ENCODE measurements around the gene RPAIN.

RPAIN gene, protein sequence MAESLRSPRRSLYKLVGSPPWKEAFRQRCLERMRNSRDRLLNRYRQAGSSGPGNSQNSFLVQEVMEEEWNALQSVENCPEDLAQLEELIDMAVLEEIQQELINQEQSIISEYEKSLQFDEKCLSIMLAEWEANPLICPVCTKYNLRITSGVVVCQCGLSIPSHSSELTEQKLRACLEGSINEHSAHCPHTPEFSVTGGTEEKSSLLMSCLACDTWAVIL

DNA sequence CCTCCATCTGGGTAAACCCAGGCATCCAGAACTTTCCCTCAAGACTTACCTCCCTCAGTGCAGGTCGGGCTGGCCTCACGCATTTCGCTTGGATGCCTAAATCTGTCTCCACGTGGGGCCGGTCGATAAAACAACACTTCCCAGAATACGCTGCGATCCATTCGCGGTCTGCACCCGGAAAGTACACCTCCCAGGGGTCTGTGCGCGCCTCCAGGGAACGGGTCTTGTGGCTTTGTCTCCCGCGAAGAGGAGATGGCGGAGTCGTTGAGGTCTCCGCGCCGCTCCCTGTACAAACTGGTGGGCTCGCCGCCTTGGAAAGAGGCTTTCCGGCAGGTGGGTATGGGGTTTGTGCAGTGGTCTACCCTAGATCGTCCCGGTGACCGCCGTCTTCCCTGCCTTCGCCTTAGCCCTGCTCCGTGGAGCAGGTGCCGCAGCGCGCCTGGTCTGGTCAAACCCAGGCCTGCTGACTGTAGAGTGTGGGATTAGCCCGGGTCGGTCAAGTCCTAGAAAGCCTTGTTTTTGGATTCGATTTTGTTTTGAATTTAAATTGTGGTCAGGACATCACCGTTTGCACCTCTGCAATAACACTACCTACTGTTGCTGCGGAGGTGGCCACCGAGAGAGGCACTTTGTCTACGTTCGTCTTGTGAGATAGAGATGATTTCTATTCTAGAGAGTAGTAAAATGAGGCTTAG is at the start of gene RPAIN:
TSS of gene RPAIN (plus strand) at position 224 of the 695 bp plus-strand sequence. CDS start at position 253, 29 bp downstream.
- DNase-seq = peak; percentile 74

DNA sequence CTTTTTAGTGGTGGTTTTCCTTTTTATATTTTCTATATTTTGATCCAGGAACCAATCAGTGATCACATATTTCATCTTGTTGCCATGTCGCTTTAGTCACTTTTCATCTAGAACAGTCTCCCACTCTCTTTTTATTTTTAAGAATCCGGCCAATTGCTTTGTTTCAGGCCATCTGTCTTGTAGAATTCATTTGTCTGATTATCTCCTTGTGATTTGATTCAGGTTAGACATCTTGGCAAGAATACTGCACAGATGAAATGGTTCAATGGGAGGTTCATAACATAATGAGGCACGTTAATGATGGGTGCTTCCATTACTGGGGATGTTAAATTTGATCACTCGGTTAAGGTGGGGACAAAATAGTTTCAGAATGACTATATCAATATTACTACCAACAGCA is 49.6 kb upstream of the RPAIN start:
- no peak for DNase-seq

DNA sequence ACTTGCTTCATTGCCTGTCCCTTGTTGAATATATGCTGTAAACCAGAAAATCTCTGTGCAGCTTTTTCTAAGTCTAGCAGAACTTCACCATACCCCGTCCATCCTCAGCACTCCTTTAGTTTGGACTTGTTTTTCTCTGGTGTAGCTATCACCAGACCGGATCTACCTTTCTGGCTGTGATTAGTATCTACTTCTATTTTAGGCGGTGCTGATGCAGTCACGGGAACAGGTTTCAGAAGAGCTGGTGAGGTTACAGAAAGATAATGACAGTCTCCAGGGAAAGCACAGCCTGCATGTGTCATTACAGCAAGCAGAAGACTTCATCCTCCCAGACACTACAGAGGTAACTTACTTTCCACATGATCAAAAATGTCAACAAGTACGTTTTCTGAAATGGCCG is 46.9 kb upstream of the RPAIN start:
- no peak for DNase-seq

DNA sequence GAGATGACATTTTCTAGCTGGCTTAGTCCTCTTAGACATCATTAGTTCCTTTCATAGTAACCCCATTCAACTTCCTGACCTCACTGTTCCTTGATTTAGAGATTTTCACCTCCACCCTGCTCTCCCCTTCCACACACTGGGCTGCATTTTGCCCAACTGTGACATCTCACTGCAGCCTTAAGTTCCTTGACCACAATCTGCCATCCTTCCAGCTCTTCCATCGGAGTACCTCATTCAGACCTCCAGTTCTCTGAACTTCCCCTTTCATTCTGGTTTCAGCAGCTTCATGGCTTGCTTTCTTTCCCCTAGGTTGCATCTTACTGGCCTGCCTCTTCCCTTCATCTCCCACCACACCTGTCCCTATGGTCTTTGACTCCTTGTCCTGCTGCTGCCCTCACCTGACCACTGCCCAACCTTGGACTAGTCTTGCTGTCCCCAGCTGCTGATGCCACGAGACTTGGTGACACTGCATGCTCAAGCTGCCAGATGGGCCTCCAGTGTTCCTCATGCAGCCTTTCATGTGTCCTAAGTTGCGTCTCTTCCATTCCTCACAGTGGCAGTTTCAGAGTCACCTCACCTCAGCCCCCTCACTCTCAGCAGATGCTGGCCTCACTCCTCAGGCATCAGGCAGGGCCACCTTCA is 41.3 kb upstream of the RPAIN start:
- no peak for DNase-seq

DNA sequence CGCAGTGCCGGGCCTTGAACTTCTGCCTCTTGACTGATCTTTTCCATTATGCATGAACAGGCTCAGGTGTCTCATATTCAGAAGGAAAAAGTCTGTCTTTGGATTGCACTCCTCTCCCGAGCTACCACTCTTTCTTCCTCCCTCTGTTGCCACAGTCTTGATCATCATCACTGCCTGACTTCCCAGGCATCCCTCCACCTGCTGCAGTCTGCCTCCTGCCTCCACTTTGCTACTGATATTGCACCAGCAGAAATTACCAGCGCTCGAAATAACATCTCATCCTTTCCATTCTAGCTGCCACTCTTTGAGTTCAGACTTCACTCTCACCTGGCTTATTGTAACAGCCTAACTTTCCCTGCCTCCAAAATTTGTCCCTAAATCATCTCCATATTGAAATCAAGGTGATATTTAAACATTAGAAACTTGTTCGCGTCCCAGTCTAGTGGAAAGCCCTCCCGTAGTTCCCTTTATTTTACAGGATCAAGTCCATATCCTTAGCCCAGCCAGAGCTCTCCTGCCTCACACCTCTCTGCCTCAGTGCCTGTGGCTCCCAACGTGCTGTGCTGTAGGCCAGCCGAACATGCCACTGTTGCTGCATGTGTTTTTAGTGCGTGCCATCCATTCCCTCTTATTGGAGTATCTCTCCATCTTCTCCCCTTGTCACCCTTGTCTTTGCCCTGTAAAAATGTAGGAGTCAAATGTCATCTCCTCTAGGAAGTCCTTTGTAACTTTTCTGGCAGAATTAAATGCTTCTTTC is 40.5 kb upstream of the RPAIN start:
- DNase-seq = no peak

DNA sequence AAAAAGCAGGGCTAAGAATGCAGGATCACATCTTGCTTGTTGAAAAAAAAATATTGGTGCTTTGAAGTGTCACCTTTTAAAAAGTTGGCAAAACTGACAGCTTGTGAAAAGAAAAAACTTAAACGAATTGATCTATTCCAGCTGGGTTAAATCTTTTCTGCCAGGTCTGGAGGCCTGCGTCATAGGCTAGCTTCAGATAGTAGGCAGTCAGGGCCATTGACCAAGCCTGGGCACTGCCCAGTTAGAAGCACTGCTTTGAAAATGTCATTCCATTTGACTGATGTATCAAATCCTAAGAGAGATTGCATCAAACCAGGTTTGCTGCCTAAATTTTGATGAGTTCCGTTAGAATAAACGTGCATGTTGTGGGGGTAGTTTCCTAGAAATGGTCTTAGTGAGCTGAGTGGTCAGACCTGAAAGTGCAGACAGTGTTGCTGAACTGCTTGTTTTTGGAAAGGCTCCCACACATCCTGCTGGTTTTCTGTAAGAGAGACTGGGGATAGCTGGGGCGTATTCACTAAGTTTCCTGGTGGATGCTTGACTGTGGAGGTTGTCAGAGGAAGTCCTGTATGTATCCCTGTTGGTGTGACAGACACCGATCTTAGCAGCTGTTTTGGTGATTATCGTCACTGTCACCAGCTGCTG is 39.4 kb upstream of the RPAIN start:
- DNase-seq = no peak

DNA sequence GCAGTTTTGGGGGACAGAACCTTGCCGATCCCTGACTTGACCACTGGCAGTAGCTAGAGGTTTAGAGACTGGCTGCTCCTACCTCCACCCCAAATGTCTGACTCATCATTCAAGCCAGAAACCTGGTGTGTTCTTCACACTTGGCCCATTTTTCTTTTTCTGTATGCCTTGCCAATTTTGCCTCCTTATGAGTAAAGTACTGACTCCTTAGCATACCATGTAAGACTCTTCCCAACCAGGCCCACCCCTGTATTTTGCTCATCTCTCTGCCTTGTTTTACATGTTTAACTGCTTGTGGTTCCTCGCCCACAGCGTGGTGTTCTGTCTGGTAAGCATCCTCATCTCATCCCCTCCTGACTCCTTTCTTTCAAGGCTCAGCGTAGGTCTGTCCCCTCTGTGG is 38.4 kb upstream of the RPAIN start:
- no peak for DNase-seq

DNA sequence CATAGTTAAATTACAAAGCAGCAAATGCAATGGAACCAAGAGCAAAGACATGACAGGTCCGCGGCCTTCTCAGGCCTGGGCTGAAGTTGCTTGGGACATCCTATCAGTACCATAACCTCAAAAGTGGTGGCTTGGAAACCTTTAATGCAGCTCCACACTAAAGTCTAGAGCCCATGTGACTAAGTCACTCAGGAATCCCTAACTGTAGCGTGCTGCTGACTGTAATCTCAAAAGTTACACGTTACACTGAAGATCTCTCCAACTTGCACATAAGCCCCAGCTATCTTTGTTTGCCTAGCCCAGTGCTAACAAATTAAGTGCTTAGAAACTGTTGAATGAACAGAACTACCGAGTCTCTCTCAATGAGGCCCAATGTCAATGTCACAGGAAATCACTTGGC is 28.3 kb upstream of the RPAIN start:
- DNase-seq = no peak

DNA sequence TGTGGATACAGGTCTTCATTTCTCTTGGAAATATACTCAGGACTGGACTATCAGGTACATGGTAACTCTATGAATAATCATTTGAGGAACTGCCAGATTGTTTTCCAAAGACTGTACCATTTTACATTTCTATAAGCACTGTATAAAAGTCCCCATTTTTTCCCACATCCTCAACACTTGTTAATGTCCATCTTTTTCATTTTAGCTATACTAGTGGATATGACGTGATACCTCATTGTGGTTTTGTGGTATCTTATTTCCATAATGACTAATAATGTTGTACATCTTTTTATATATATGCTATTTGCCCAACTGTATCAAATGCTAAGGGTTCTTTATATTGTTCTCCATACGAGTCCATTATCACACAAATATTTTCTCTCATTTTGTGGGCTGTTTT is 23.4 kb upstream of the RPAIN start:
- no peak for DNase-seq

DNA sequence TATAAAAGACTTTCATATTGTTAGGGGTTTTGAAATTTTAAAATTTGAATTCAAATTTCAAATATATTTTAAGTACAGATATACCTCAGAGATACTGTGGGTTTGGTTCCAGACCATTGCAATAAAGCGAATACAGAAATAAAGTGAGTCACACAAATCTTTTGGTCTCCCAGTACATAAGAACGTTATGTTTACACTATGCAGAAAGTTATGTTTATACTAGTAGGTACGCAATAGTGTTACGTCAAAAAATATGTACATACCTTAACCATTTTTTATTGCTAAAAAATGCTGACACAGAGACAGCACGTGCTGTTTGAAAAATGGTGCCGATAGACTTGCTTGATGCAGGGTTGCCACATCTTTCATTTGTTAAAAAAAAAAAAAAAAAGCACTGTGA is 20.2 kb upstream of the RPAIN start:
- DNase-seq = no peak

DNA sequence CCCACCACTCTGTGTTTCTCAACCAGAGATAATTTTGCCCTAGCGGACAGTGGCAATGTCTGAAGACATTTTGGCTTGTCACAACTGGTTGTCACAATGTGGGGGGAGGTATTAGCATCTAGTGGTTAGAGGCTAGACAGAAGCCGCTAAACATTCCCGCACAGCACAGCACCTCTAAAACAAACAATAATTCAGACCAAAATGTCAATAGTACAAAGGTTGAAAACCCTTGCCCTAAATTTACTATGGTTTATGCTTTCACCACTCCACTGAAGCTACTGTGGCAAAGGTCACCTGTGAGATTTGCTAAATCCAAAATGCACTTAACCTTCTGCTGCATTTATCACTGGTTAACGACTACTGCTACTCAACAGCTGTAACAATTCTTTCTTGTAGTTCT is 14.6 kb upstream of the RPAIN start:
- no peak for DNase-seq

DNA sequence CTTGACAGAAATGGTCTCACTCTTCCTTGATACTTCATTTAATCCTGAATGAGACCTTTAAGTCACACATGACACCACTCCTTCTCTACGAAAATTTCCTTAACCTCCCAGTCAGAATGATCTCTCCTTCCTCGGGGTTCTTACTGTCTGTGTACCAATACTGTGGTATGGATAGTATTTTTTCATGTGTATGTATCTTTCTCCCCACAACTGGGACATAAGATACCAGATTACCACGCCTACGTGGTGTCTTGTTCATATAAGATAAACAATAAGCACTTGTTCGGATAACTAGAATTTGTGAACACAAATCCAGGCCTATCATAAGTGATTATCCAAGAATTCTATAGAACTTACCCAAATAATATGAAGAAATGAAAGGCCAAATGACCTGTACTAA is 11.8 kb upstream of the RPAIN start:
- no peak for DNase-seq

DNA sequence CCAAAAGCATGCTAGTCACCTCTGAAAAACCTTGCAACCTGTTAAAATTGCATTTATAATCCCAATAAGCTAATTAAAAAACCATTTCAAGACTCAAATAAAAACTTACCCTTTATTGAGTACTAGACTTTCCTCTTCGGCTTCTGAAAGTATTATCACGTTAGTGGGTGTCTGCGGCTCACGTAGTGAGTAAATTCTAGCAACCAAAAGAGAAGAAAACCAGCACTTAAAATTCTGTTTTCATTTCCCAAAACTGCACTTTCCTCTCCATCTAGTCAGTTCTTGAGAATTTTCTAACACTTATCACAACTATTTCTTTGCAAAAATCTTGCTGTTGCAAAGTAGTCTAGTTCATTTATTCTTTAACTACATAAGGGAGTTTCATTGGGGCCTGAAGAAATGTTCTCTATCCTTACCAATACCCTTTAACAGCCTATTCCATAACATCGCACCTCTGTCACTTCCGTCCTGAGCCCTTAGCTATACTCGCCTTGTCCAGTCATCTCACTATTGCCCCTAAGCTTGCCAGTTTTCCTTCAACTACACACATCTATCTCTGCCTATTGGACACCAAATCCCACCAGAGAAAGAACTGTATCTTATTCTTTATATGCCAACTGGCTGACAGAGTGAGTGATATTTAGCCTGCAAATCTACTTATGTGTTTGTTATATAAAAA is 9.2 kb upstream of the RPAIN start:
- no peak for DNase-seq

DNA sequence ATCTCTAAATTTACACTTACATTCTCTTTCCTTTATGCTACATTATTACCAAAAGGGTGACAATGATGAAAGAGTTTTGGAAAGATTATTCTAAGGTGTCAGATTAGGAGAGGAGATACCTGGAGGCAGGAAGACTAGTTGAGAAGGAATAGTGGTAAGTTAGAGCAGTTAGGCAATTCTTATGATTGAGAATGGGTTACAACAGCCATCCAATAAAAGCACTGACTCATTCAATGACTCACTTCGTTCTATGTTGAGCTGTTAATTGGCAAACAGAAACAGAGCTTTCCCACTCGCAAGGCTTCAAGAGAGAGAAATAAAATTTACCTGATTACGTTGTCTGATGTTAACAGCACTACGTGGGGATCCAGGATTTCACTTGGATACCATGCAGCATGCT is 6.3 kb upstream of the RPAIN start:
- DNase-seq = no peak

DNA sequence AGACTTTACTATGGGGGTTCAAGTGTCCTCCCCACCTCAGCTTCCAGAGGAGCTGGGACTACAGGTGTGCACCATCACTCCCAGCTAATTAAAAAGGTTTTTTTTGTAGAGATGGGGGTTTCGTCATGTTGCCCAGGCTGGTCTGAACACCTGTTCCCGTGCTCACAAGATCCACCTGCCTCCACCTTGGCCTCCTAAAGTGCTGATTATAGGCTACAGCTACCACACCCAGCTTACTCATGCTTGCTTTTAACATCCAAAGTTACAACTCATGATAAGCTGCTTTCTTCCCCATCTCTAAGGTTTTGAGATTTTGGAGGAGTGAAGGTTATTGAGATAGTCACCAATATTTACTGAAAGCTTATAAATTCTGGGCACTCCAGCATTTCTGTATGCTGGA is 3.1 kb upstream of the RPAIN start:
- DNase-seq = no peak

DNA sequence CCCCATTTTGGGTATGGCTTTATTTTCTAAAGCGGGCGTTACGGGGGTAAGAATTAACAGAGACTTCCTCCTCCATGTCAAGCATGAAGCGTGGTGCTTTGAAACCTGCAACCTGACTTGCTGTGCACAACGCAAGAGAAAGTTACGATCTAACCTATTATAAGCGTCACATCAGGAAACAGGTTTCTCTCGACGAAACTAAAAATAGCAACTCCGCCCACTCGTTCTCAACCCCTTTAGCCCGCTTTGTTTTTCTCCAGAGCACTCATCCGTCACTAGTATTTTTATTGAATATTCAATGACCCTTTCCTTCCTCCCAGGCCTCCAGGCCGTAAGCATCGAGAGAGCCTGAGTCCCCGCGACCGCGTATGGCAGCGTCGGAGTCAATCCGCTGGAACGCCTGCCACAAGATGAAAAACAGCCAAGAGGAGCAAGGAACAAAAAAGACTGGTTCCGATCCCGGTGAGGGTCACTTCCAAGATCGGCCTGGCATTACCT is 1.1 kb upstream of the RPAIN start:
- DNase-seq = peak; percentile 31

DNA sequence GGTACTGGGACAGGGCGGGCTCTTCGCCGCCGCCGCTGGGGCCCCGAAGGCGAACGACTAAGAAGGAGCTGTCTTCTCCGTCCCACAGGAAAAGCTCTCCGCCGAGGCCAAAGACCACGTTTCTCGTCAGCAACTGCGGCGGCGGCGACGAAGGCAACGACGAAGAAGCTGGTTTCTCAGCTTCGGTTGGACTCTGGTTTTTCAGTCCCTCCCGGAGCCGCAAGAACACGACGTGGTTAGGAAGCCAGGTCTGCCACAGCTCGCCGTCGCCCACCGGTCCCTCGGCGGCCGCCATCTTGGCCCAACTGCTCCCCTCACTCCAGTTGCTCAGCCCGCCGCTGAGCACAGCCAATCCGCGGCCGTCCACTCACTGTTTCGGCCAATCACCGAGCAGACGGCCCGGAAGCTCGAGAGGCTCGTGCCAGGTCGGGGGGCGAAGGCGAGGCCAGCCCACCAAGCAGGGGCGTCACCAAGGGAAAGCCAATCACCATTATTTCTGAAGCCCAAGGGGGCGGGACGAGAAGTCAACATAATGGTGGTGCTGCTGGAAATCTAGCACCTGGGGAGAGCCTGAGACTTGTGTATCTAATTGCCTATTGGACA is 525 bp upstream of the RPAIN start, which contains the start of gene NUP88:
TSS of gene NUP88 (minus strand) at position 307 of the 603 bp plus-strand sequence. CDS start at position 295, 12 bp downstream.
- peak; percentile 93 for DNase-seq

DNA sequence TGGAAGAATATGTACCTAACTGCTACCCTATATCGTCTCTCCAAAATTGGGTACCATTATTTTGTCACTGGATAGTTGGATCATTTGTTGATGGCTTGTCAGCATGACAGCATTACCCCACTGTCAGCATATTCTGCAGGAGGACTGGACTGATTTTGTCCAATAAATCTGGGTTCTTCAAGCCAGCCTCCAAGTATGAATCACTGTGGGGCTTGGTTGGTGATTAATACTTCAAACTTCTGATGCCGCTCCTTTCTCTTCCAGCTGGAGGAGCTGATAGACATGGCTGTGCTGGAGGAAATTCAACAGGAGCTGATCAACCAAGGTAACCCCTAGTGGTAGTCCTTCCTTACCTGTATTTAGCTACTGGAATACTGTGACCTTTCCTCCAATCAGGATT is 2.5 kb downstream of the RPAIN start:
- no peak for DNase-seq

DNA sequence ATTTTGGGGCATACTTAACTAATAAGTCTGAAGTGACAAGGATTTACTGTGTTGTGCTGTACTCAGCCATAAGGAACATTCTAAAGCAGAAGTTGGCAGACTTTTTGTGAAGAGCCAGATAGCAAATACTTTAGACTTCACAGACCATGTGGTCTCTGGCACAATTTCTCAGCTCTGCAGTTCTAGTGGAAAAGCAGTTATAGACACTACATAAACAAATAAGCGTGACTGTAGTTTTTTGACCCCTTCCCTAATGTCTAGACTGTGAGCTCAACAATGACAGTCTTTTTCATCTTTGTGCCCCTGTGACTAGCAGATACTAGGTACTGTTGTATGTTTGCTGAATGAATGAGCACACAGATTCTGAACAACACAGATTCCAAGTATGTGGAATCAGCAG is 4.9 kb downstream of the RPAIN start:
- no peak for DNase-seq

DNA sequence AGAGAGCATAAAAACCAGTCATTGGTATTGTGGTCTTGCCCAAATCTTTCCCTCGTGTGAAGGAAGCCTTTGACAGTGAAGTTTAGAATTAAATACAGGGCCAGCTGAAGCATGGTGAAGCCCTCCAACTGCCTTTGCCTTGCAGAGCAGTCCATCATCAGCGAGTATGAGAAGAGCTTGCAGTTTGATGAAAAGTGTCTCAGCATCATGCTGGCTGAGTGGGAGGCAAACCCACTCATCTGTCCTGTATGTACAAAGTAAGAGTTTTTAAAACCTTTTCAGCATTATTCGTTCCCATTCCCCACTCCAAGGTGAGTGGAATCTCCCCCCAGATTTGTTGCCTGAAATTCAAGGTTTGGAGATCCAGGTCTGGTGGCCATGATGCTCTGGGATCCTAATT is 5.8 kb downstream of the RPAIN start:
- no peak for DNase-seq

DNA sequence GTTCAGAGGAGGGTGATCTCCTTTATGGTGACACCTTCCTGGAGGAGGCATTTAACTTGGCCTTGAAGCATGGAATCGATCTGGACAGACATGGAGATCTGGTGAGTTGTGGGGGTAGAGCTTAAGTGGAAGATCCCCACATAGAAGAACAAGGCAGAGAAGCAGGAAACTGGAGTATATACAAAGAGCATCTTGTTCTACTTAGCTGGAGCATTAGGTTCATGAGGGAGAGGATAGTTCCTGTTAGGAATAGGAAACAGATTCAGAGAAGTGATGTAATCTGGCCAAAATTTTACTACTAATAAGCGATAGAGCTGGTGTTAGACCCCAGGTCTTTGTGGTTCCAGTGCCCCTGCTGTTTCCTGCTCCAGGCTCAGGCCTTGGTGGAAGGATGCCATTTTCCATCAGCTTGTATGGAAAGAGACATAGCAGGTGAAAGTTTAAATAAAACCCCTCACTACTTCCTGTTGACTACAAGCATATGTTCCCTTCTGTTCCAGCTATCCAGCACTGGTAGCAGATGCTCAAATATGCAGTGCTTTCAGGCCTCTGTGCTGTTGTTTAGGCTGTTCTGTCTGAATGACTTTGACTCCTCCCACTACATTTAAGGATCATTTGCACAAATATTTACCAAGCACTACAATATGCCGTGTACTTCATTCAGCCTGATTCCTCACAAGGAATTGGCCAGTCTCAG is 9.4 kb downstream of the RPAIN start:
- no peak for DNase-seq

Measured in activated CD4-positive, alpha-beta T cell treated with anti-CD3 and anti-CD28 coated beads for 1 hour (primary cell).